ENCODE results near the gene BSDC1. TPM values are rescaled to one million over a fixed set of nuclear protein-coding genes. Genes with fewer than 3 reads are reported as not detected.
A peak's percentile ranks its signal among the peaks of the same experiment; 100 is the strongest.

Gene BSDC1
- total RNA-seq, 1 donor from 2014 or later: 71.9 TPM

DNA sequence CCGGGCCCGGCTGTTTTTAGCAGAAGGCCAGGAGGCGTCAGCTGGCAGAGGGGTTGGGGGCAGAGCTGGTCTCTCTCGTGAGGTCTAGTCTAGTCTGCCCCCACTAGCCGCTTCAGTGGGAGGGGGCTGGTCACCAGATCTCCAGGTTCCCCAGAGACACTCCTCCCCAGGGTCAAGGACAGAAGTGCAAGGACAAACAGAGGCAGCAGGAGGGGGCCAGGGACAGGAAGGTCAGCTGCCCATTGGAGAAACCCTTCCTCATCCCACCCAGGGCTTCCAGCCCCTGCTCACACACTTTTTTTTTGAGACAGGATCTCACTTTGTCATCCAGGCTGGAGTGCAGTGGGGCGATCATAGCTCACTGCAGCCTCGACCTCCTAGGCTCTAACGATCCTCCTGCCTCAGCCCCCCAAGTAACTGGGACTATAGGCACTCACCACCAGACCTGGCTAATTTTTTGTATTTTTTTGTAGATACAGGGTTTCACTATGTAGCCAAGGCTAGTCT is 41.9 kb downstream of the BSDC1 start:
- no peaks in the 10 kb centered on the region for H3K27me3 ChIP-seq (ENCODE audit: insufficient read depth, low read length)
- no peaks in the 10 kb centered on the region for H3K79me2 ChIP-seq (ENCODE audit: insufficient read depth, low read length)
- peak overlapping the region; percentile 93 for H3K4me2 ChIP-seq (ENCODE audit: low read length)
- peak overlapping the region; percentile 62 for H3K4me3 ChIP-seq (ENCODE audit: insufficient read depth, low read depth, low read length)
- H3K9me3 ChIP-seq (ENCODE audit: insufficient read depth, low read depth, low read length): no peaks in the 10 kb centered on the region
- Mint-ChIP-seq H3K9me3 (ENCODE audit: unreplicated experiment) (no peaks in the 10 kb centered on the region), H3K27me3 (ENCODE audit: low read depth, unreplicated experiment) (no peaks in the 10 kb centered on the region), H3K36me3 (ENCODE audit: low read depth, unreplicated experiment) (peaks cover 8% of the 10 kb centered on the region), H3K4me3 (ENCODE audit: unreplicated experiment) (peak overlapping the region; percentile 72), H3K4me1 (ENCODE audit: low read depth, unreplicated experiment) (peaks cover 27% of the 10 kb centered on the region), H3K27ac (ENCODE audit: unreplicated experiment) (peak overlapping the region; percentile 5)
- no peaks in the 10 kb centered on the region for H3K36me3 ChIP-seq (ENCODE audit: insufficient read depth, low read length)
- no peak for DNase-seq (ENCODE audit: low read depth)
- TF ChIP-seq, protein P1, sequence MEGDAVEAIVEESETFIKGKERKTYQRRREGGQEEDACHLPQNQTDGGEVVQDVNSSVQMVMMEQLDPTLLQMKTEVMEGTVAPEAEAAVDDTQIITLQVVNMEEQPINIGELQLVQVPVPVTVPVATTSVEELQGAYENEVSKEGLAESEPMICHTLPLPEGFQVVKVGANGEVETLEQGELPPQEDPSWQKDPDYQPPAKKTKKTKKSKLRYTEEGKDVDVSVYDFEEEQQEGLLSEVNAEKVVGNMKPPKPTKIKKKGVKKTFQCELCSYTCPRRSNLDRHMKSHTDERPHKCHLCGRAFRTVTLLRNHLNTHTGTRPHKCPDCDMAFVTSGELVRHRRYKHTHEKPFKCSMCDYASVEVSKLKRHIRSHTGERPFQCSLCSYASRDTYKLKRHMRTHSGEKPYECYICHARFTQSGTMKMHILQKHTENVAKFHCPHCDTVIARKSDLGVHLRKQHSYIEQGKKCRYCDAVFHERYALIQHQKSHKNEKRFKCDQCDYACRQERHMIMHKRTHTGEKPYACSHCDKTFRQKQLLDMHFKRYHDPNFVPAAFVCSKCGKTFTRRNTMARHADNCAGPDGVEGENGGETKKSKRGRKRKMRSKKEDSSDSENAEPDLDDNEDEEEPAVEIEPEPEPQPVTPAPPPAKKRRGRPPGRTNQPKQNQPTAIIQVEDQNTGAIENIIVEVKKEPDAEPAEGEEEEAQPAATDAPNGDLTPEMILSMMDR (IDR thresholded peaks at IDR 0.05; ENCODE audit: insufficient read depth, low read depth, low read length): no peak
- no peak for TF ChIP-seq EZH2 (IDR thresholded peaks at IDR 0.05; ENCODE audit: insufficient read depth, low read length)
- no peak for FAIRE-seq
- H4K20me1 ChIP-seq (ENCODE audit: insufficient read depth, low read length): no peaks in the 10 kb centered on the region
- no peak overlapping the region for H3K27ac ChIP-seq (ENCODE audit: low read depth, low read length)
- peak overlapping the region; percentile 90 for H2AFZ ChIP-seq (ENCODE audit: low read depth, low read length)
- peak overlapping the region; percentile 89 for H3K9ac ChIP-seq (ENCODE audit: low read length)
- H3K4me1 ChIP-seq (ENCODE audit: insufficient read depth, low read length): peaks cover 31% of the 10 kb centered on the region

DNA sequence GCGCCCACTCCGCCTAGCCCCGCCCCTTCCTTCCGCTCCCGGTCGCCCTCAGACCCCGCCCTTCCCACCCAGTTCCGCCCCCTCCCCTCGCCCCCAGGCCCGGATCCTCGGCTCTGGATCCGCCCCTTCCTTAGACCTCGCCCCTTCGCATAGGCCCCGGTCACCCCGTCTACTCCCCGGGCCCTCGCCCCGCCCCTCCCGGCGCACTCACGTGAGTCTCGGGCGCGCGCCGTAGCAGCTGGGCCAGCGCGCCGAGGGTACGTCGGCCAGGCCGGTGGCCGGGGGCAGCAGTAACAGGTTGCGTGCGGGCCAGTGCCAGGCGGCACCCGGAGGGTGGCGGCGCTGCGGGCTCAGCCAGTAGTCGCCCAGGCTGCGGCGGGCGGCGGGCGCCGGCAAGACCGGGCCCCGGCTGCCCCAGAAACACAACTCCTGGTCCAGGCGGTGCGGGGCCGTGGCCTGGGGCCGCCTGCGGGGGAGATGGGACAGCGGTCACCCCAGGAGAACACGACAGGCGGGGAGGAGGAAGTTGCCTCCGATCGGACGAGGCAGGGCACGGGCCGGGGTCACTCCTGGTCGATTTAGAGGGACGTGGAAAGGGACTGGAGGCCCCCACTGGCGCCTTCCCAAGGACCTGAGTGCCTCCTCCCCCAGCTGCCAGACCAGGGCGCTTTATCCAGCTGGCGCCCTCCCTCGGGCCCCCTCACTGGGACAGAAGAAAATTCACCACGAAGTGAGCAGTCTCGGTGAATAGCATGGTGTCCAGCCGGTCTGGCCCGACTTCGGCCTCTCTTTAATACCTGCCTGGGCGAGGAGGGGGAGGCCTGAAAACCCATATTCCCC is 42.6 kb downstream of the BSDC1 start:
- peaks cover 29% of the 10 kb centered on the region for H3K4me1 Mint-ChIP-seq (ENCODE audit: low read depth, unreplicated experiment)
- FAIRE-seq: no peak
- peaks cover 8% of the 10 kb centered on the region for H3K36me3 Mint-ChIP-seq (ENCODE audit: low read depth, unreplicated experiment)
- Histone ChIP-seq H2AFZ (ENCODE audit: low read depth, low read length) (peak overlapping the region; percentile 90), H3K9me3 (ENCODE audit: insufficient read depth, low read depth, low read length) (no peaks in the 10 kb centered on the region), H4K20me1 (ENCODE audit: insufficient read depth, low read length) (no peaks in the 10 kb centered on the region), H3K36me3 (ENCODE audit: insufficient read depth, low read length) (no peaks in the 10 kb centered on the region), H3K79me2 (ENCODE audit: insufficient read depth, low read length) (no peaks in the 10 kb centered on the region), H3K4me2 (ENCODE audit: low read length) (peak overlapping the region; percentile 93), H3K27ac (ENCODE audit: low read depth, low read length) (peak overlapping the region; percentile 66), H3K4me3 (ENCODE audit: insufficient read depth, low read depth, low read length) (peak overlapping the region; percentile 62), H3K27me3 (ENCODE audit: insufficient read depth, low read length) (peaks cover under 1% of the 10 kb centered on the region), H3K4me1 (ENCODE audit: insufficient read depth, low read length) (peaks cover 31% of the 10 kb centered on the region), H3K9ac (ENCODE audit: low read length) (peak overlapping the region; percentile 89)
- peaks cover 4% of the 10 kb centered on the region for H3K27me3 Mint-ChIP-seq (ENCODE audit: low read depth, unreplicated experiment)
- H3K4me3 Mint-ChIP-seq (ENCODE audit: unreplicated experiment): peak overlapping the region; percentile 84
- peak; percentile 79 for DNase-seq (ENCODE audit: low read depth)
- TF ChIP-seq, protein P1 (IDR thresholded peaks at IDR 0.05; ENCODE audit: insufficient read depth, low read depth, low read length): no peak
- no peak for TF ChIP-seq EZH2 (IDR thresholded peaks at IDR 0.05; ENCODE audit: insufficient read depth, low read length)
- H3K27ac Mint-ChIP-seq (ENCODE audit: unreplicated experiment): peak overlapping the region; percentile 58
- H3K9me3 Mint-ChIP-seq (ENCODE audit: unreplicated experiment): no peaks in the 10 kb centered on the region
